ENCODE data around the gene CTNNA3. TPM values are rescaled to one million over a fixed set of nuclear protein-coding genes. Genes with fewer than 3 reads are reported as not detected.
"Not testable (repeated sequence)": the region's sequence is repeated elsewhere in the genome, so short reads cannot be mapped to it uniquely, and the experiment has no call there.

Gene CTNNA3
- total RNA-seq, 1 donor from 2014 or later, result 6.9 TPM

DNA sequence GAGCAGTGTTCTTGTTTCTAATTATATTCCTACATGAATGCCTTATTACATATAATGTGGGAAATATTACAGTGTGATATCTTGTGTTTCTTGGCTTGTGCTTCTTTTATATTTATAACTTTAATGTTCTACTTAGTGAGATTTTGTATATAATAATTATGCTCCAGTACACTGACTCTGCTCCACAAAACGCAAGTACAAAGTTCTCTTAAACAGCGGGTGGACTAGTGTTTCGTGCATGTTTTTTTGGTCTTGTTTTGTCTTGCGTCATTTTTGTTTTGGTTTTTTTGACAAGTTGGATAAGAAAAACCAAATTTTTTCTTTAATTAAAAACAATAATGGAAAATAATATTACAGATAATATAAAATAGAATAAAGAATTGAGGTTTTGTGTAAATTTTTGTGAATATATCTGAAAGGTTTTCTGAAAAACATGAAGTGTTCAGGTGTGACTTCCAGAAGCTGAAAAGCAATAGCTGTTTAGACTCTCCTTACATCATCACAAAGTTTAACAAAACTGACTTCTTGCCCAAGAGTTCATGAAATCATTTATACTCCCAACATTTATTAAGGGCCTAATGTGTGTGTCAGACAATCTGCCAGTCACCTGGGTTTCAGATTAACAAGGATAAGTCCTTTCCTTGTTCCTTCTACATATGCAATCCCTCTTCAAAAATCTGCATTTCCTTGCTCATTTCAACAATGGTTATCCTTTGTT is 438.4 kb downstream of the CTNNA3 start:
- DNase-seq (ENCODE audit: low read depth), result no peak

DNA sequence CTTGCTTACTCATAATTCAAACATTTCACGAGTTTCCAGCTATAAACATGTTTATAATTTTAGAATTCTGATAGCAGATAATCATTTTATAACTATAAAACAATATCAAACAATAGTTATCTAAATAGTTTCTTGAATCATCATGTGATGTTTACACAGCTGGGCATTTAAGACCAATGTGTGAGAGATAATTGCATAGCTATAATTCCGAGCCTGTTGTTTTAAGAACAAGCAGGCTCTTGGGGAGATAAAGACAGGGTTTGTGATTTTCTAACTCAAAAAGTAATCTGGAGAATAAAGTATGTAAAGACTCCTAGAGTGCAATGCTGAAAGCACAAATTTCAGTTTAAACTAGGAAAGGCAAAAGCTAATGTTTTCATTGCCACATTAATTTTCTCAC is 439.0 kb downstream of the CTNNA3 start:
- DNase-seq (ENCODE audit: low read depth), result no peak

DNA sequence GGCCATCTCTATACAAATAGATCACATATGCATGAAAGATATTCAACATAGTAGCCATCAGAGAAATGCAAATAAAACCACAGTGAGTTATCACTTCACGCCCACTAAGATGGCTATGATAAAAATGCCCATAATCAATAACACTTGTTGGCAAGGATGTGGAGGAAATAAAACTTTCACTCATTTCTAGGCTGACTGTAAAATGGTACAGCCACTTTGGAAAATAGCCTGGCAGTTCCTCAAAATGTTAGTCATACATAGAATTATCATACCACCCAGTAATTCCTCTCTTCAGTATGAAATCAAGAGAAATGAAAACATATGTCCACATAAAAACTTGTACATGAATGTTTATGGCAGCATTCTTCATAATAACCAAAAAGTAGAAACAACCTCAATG is 445.3 kb downstream of the CTNNA3 start:
- DNase-seq (ENCODE audit: low read depth), result no peak

DNA sequence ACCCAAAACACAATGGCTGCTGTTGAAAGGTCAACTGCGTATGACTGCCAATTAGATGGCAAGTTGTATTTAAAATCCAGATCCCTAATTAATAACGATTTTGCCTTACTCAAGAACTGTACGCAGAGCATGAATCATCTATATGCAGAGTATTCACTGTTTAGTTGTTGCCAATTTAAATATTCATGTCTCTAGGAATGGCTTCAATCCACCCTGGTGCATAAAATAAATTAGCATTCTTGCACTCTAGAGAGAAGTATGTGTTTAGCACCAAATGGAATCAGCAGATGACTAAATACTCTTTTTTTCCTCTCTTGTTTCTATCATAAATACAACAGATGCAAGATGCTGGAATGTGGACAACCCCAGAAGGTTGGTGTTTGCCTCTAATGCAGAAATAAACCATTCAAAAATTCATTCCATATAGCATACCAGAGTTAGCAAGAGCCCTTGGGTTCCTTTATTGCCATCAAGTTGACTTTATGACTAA is 449.9 kb downstream of the CTNNA3 start:
- DNase-seq (ENCODE audit: low read depth), result no peak

DNA sequence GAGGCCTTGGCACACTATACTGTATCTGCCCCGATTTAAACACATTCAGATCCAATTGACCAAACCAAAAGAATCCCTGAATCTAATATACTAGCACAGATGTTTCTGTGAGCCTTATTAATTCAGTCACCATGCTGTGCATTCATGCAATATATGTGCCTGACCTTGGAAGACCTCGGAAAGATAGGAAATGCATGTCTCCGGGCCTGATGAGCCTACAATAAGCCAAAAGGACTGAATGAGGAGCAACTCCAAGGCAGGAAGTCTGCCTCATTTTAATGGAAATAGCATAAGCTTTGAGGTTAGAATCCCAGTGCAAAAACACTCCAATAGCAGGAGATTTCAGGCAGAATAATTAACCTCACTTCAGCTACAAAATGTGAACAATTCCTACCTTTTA is 453.5 kb downstream of the CTNNA3 start:
- DNase-seq (ENCODE audit: low read depth), result no peak

DNA sequence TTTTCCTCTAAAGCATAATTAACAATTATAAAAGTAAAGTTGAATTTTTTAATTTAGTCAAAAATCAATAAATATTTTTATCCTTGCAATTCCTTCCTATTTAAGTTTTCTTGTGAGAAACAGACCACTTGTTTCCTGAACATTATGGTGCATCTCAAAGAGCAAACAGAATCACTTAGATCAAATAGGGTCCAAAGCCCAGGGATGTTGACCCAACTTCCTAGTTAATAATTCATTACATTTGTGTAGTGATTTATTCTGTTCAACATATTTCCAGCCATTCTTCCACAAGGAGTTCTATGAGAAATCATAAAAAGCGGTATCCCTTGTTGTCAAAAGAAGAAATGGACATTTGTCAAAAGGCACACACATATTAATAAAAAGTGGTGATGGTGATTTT is 454.5 kb downstream of the CTNNA3 start:
- no peak for DNase-seq (ENCODE audit: low read depth)

DNA sequence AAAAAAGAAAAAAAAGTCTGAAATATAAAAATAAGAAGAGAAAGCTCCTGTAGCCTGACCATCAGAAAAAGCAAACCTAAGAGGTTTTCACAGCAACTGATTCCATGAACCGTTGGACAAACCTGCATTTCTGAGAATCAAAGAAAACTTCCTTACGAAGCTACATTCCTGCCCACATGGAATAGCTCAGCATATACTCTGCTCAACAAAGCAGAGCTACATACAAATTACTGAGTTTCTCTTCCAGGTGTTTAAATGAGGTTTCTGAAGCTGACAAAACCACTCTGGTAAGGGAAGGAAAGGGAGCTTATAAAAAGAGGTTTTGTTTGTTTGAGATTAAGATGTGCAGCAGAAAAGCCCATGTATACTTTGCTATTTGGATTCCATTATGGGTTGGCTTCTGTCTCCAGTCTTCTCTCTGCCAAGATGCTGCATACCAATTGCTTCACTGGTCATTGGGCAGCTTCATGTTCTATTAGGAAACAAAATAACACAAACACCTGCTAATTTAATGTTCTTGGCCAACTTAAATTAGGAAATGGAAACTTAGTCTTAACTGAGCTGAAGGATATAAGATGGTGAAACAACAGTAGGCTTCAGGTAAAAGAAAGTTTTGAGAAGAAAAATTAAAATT is 456.0 kb downstream of the CTNNA3 start:
- no peak for DNase-seq (ENCODE audit: low read depth)

DNA sequence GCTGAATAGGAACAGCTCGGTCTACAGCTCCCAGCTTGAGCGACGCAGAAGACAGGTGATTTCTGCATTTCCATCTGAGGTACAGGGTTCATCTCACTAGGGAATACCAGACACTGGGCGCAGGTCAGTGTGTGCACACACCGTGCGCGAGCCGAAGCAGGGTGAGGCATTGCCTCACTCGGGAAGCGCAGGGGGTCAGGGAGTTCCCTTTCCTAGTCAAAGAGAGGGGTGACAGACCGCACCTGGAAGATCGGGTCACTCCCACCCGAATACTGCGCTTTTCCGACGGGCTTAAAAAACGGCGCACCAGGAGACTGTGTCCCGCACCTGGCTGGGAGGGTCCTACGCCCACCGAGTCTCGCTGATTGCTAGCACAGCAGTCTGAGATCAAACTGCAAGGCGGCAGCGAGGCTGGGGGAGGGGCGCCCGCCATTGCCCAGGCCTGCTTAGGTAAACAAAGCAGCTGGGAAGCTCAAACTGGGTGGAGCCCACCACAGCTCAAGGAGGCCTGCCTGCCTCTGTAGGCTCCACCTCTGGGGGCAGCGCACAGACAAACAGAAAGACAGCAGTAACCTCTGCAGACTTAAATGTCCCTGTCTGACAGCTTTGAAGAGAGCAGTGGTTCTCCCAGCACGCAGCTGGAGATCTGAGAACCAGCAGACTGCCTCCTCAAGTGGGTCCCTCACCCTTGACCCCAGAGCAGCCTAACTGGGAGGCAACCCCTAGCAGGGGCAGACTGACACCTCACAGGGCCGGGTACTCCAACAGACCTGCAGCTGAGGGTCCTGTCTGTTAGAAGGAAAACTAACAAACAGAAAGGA is 465.1 kb downstream of the CTNNA3 start:
- not testable (repeated sequence) for DNase-seq (ENCODE audit: low read depth)

DNA sequence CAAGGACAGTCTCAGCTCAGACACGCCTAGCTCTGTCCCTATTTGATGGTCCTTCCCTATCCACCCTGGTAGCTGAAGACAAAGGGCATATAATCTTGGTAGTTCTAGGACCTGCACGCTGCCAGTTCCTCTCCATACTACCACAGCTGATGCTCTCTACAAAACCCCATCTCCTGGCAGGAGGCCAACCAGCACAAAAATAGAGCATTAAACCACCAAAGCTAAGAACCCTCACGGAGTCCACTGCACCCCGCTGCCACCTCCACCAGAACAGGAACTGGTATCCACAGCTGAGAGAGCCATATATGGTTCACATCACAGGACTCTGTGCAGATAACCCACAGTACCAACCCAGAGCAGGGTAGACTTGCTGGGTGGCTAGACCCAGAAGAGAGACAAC is 470.8 kb downstream of the CTNNA3 start:
- no peak for DNase-seq (ENCODE audit: low read depth)

DNA sequence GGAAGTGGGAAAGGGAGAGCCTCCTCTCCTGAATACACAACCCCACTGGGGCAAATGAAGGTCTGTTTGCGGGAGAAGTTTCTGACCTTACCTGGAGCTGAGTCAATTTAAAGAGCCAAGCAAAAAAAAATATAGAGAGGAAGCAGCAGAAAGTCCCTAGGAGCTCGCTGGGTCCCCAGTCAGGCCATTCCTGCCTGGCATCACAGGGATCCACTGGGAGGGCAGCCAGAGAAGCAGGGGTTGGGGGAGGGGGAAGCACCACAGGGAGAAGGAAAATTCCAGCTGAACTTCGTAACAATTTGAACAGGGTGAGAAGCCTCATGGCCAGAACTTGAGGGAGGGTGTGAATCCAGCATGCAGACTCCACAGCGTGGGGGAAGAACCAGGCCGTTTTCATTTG is 471.4 kb downstream of the CTNNA3 start:
- no peak for DNase-seq (ENCODE audit: low read depth)

DNA sequence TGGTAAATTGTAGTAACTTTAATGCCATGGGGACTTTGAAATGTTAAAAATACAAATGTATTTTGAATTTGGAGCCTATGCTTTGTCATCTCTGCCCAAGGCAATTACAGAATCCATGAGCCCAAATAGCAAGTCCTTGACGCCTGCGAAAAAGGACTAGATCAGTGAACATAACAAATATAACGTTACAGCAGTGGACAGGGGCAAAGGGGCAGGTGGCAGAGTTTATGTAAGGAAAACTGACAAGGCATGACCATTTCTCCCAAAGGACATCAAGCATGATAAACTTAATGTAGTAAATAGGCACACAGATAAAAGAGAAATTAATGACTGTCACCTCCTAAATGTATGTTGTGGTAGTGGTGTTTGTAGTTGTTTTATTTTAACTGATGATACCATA is 473.1 kb downstream of the CTNNA3 start:
- DNase-seq (ENCODE audit: low read depth), result no peak

DNA sequence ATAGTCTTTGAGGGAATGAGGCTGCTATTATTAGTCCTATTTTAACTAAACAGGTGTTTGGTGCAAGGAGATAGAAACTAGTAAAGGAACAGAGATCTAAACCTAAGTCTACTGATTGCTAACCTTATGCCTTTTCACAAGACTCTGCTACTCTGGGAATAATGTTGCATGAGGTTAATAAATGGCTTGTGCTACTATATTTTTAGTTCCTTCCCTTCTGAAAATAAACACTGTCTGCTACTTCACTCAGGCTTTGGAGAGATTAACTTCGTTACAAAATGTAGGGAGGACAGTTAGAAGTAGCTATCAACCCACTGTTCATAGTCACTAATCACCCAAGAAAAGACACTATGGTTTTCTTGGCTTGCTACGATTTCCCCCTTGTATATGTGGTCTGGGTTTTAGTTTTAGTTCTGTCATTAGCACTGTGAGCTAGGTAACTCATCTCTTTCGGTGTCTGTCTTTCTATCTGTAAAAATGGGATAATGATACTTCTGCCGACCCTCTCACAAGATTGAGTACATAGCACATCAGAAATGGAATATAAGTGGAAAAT is 474.0 kb downstream of the CTNNA3 start:
- no peak for DNase-seq (ENCODE audit: low read depth)

DNA sequence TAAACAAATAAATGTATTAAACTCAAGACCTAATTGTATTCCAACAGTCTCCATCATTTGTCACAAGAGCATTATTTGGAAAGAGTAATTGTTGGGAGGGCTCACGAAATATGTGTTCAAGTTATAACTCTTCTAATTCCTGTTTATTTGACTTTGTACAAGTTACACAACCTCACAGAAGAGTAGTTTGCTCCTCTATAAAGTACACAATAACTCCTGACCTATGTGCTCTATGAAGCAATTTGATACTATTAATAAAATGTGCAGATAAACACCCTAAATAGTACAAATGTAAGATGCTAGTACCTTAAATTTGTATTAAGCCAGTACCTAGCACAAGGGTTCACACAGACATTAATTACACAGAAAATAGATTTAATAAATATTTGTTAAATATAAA is 484.3 kb downstream of the CTNNA3 start:
- no peak for DNase-seq (ENCODE audit: low read depth)

DNA sequence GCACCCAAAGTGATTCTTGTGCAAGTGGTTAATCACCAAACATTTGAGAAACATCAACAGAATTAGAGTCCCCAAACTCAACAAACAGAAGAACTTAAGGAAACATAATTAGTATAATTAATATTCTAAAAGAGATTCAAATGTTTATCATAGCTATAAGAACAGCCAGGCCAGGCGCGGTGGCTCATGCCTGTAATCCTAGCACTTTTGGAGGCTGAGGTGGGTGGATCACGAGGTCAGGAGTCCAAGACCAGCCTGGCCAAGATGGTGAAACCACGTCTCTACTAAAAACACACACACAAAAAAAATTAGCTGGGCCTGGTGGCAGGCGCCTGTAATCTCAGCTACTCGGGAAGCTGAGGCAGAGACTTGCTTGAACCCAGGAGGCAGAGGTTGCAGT is 488.1 kb downstream of the CTNNA3 start:
- not testable (repeated sequence) for DNase-seq (ENCODE audit: low read depth)

DNA sequence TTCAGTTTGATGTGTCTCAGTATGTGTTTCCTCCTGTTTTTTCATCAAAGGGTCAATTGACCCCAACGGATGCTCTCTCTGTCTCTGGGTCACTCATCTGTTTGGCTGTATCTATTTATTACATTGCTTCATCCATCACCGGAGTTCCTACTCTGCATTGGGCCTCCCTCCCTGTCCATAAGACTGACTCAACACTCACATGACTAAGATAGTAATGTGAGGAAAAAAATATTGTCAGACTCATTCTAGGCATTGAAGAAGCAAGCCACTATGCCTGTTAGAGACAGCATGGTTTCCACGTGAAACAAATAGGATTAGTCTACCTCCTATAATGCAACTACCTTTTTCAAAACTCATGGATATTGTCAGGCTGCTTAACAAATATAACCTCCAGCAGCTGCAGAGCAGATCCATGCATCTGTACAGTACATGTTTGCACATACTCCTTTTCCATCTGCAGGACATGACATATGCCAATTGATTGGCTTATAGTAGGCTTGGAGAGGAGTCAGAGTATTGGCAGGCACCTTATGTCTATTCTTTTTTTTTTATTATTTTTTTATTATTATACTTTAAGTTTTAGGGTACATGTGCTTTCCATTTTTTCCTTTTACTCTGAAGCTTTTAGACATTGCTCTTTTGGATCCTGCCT is 495.0 kb downstream of the CTNNA3 start:
- no peak for DNase-seq (ENCODE audit: low read depth)

DNA sequence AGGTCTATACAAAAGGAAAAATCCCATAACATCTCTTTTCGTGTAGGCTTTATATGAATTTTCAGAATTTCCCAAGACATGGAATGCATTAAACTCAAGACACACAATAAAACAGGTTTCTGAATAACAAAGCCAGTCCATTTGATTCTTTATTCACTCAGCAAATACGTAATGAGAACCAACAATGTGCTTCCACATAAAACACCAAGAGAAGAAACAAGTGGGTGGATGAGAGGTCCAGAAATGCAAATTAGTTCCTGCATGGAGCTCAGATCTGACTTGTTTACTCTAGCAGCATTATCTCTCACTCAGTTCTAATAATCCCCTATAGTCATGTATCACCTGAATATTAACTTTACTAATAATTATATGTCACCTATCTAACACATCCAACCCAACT is 520.6 kb downstream of the CTNNA3 start:
- DNase-seq (ENCODE audit: low read depth), result no peak

DNA sequence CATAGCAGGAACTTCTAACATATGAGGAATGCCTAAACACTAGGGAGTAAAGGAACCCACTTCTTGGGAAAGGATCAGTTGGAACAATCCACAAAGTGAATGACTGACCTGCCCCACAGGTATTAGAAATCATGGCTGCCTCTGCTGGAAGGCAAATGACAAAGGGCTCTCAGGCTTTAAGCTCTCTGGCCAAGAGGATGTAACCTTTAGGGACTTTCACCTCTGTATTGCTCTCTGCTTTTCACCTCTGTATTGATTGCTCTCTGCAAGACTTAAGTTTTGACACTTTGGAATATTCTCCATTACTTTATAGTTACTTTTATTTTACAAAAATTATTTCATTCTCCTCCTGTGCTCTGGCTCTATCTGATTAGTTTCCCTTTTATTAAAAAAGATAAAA is 522.2 kb downstream of the CTNNA3 start:
- no peak for DNase-seq (ENCODE audit: low read depth)

DNA sequence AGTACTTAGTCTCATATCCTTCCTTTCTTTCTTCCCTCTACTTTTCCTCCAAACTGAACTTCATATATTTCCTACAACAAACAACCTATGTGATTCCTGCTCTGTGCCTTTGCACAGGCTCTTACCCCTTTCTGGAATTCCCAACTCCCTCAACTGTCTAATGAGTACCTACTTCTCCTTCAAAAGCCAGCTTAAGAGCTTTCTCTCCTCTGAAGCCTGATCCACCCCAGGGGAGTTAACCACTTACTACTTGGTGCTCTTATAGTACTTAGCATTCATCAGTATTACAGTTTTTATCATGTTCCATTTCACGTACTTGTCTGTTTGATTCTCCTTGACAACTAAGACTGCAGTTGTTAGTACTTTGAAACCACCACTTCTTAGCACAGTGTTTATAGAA is 524.0 kb downstream of the CTNNA3 start:
- DNase-seq (ENCODE audit: low read depth), result no peak

DNA sequence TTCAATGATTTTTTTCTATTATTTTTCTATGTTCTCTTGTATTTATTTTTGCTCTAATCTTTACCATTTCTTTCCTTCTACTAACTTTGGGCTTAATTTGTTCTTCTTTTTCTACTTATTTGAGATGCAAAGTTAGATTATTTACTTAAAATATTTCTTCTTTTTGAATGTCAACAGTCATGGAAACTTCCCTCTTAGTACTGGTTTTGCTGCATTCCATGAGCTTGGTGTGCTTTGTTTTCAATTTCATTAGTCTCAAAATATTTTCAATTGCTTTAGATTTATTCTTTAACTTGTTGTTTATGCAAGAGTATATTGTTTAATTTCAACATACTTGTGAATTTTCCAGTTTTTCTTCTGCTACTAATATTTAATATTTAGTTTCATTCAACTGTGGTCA is 539.8 kb downstream of the CTNNA3 start:
- DNase-seq (ENCODE audit: low read depth), result no peak

DNA sequence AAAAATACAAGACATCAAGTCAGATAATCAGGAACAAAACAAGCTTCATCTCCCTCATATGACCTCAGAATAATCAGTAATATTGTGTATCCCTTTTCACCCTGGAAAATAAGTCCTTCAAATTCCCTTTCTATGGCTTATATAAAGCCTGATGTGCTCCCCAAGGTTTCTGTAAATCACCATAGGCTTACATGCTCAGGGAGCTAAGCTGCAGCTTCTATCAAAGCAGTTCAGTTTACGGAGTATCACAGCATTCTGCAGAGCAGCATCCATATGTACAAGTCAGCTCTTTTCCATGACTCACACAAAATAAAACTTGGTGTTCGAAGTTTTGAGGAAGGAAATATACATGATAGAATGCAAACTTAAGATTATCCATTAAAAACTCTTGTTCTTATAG is 544.5 kb downstream of the CTNNA3 start:
- DNase-seq (ENCODE audit: low read depth), result no peak

DNA sequence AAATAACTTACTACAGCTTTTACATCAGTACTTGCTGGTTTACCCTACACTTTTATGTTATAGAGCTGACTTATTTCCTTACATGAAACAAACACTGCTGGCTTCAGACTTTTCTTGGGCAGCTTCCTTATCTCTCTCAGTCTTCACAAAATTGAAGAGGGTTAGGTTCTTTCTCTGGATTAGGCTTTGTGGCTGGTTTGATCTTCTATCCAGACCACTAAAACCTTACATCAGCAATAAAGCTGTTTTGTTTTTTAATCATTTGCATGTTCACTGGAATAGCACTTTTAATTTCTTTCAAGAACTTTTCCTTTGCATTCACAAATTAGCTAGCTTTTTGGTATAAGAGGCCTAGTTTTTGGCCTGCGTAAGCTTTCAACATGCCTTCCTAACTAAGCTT is 551.5 kb downstream of the CTNNA3 start:
- no peak for DNase-seq (ENCODE audit: low read depth)
